MG63 (cell line): ENCODE data around the gene FAM180A. TPM values are rescaled to one million over a fixed set of nuclear protein-coding genes. Genes with fewer than 3 reads are reported as not detected.
A peak's percentile ranks its signal among the peaks of the same experiment; 100 is the strongest.
"Not testable (repeated sequence)": the region's sequence is repeated elsewhere in the genome, so short reads cannot be mapped to it uniquely, and the experiment has no call there.

Experiments used
- DNase-seq: peaks from one replicate; pipeline ENCODE4 v3.0.0-alpha.2; 2020
- H3K27me3 ChIP-seq: fragments of 250-450 bp; sonication (Bioruptor Pico); 2 replicates; pipeline ENCODE4 v1.5.1; 2020; ENCODE audit warnings: mild to moderate bottlenecking, moderate library complexity
- H3K36me3 ChIP-seq: fragments of 250-450 bp; sonication (Bioruptor Pico); 2 replicates; pipeline ENCODE4 v1.5.1; 2020; ENCODE audit warnings: mild to moderate bottlenecking, moderate library complexity
- H3K4me3 ChIP-seq: fragments of 250-450 bp; sonication (Bioruptor Pico); 2 replicates; pipeline ENCODE4 v1.5.1; 2020; ENCODE audit warnings: mild to moderate bottlenecking, moderate library complexity
- H3K9me3 ChIP-seq: fragments of 250-450 bp; sonication (Bioruptor Pico); 2 replicates; pipeline ENCODE4 v1.5.1; 2020; ENCODE audit warnings: mild to moderate bottlenecking, moderate library complexity
- total RNA-seq: library from RNA; depleted of rRNA; stranded (reverse); fragments of >200 nt; shearing (Covaris generic); gene quantifications from 2 replicates; pipeline ENCODE4 v1.2.3, GENCODE V29; 2014; ENCODE audit warnings: low replicate concordance; rRNA removed

The FAM180A gene
- 3.8 and 6.8 TPM in 2 replicates for total RNA-seq

GRCh38 chr7:135748770-135749169 is at the start of gene FAM180A:
Gene FAM180A (minus strand): TSS chr7:135748813. CDS start chr7:135748580, 233 bp downstream.
- peak within 1 kb of the TSS; percentile 26 for H3K4me3 ChIP-seq
- no peaks in the 10 kb centered on the region for H3K36me3 ChIP-seq
- DNase-seq = peak; percentile 89
- H3K9me3 ChIP-seq = no peaks in the 10 kb centered on the region
- H3K27me3 ChIP-seq = no peaks in the 10 kb centered on the region

GRCh38 chr7:135798095-135798494 is 49.5 kb upstream of the FAM180A start:
- DNase-seq = no peak
- Histone ChIP-seq H3K4me3 (no peak overlapping the region), H3K27me3 (no peaks in the 10 kb centered on the region), H3K36me3 (no peaks in the 10 kb centered on the region), H3K9me3 (no peaks in the 10 kb centered on the region)

GRCh38 chr7:135795846-135796570 is 47.4 kb upstream of the FAM180A start:
- Histone ChIP-seq H3K27me3 (no peaks in the 10 kb centered on the region), H3K9me3 (no peaks in the 10 kb centered on the region), H3K36me3 (no peaks in the 10 kb centered on the region), H3K4me3 (no peak overlapping the region)
- no peak for DNase-seq

GRCh38 chr7:135793841-135794240 is 45.2 kb upstream of the FAM180A start:
- no peaks in the 10 kb centered on the region for H3K9me3 ChIP-seq
- H3K27me3 ChIP-seq = no peaks in the 10 kb centered on the region
- no peaks in the 10 kb centered on the region for H3K36me3 ChIP-seq
- H3K4me3 ChIP-seq = no peak overlapping the region
- DNase-seq = no peak

GRCh38 chr7:135792866-135793265 is 44.3 kb upstream of the FAM180A start:
- Histone ChIP-seq H3K4me3 (no peak overlapping the region), H3K9me3 (no peaks in the 10 kb centered on the region), H3K27me3 (no peaks in the 10 kb centered on the region), H3K36me3 (no peaks in the 10 kb centered on the region)
- no peak for DNase-seq

GRCh38 chr7:135792363-135792668 is 43.7 kb upstream of the FAM180A start:
- H3K36me3 ChIP-seq = no peaks in the 10 kb centered on the region
- no peaks in the 10 kb centered on the region for H3K9me3 ChIP-seq
- H3K4me3 ChIP-seq = no peak overlapping the region
- no peaks in the 10 kb centered on the region for H3K27me3 ChIP-seq
- DNase-seq = no peak

GRCh38 chr7:135791543-135792362 is 43.1 kb upstream of the FAM180A start:
- no peak overlapping the region for H3K4me3 ChIP-seq
- no peaks in the 10 kb centered on the region for H3K27me3 ChIP-seq
- H3K9me3 ChIP-seq = no peaks in the 10 kb centered on the region
- no peak for DNase-seq
- H3K36me3 ChIP-seq = no peaks in the 10 kb centered on the region

GRCh38 chr7:135790371-135790977 is 41.9 kb upstream of the FAM180A start:
- Histone ChIP-seq H3K4me3 (no peak overlapping the region), H3K9me3 (no peaks in the 10 kb centered on the region), H3K27me3 (no peaks in the 10 kb centered on the region), H3K36me3 (no peaks in the 10 kb centered on the region)
- no peak for DNase-seq

- Histone ChIP-seq H3K27me3 (no peaks in the 10 kb centered on the region), H3K4me3 (no peak overlapping the region), H3K9me3 (no peaks in the 10 kb centered on the region), H3K36me3 (no peaks in the 10 kb centered on the region)
- no peak for DNase-seq
Measured at GRCh38 chr7:135789956-135790355, 41.3 kb upstream of the FAM180A start.

GRCh38 chr7:135789431-135789830 is 40.8 kb upstream of the FAM180A start:
- Histone ChIP-seq H3K27me3 (no peaks in the 10 kb centered on the region), H3K36me3 (no peaks in the 10 kb centered on the region), H3K9me3 (no peaks in the 10 kb centered on the region), H3K4me3 (no peak overlapping the region)
- DNase-seq = no peak

GRCh38 chr7:135786911-135787310 is 38.3 kb upstream of the FAM180A start:
- no peaks in the 10 kb centered on the region for H3K9me3 ChIP-seq
- H3K27me3 ChIP-seq = no peaks in the 10 kb centered on the region
- no peak overlapping the region for H3K4me3 ChIP-seq
- DNase-seq = no peak
- H3K36me3 ChIP-seq = no peaks in the 10 kb centered on the region

- Histone ChIP-seq H3K27me3 (no peaks in the 10 kb centered on the region), H3K9me3 (no peaks in the 10 kb centered on the region), H3K4me3 (no peak overlapping the region), H3K36me3 (no peaks in the 10 kb centered on the region)
- no peak for DNase-seq
Measured at GRCh38 chr7:135785065-135785464, 36.5 kb upstream of the FAM180A start.

GRCh38 chr7:135784013-135784412 is 35.4 kb upstream of the FAM180A start:
- Histone ChIP-seq H3K27me3 (no peaks in the 10 kb centered on the region), H3K9me3 (no peaks in the 10 kb centered on the region), H3K4me3 (no peak overlapping the region), H3K36me3 (no peaks in the 10 kb centered on the region)
- DNase-seq = no peak

- no peaks in the 10 kb centered on the region for H3K27me3 ChIP-seq
- H3K9me3 ChIP-seq = peaks cover 3% of the 10 kb centered on the region
- H3K36me3 ChIP-seq = no peaks in the 10 kb centered on the region
- DNase-seq = no peak
- no peak overlapping the region for H3K4me3 ChIP-seq
Measured at GRCh38 chr7:135782801-135783200, 34.2 kb upstream of the FAM180A start.

GRCh38 chr7:135782377-135782776 is 33.8 kb upstream of the FAM180A start:
- DNase-seq = no peak
- H3K9me3 ChIP-seq = peaks cover 3% of the 10 kb centered on the region

GRCh38 chr7:135777626-135778398 is 29.2 kb upstream of the FAM180A start:
- Histone ChIP-seq H3K4me3 (no peak overlapping the region), H3K9me3 (peaks cover 5% of the 10 kb centered on the region), H3K36me3 (no peaks in the 10 kb centered on the region), H3K27me3 (no peaks in the 10 kb centered on the region)
- no peak for DNase-seq

More at GRCh38 chr7:135782377-135782776, 33.8 kb upstream of the FAM180A start:
- Histone ChIP-seq H3K27me3 (no peaks in the 10 kb centered on the region), H3K36me3 (no peaks in the 10 kb centered on the region), H3K4me3 (no peak overlapping the region)

GRCh38 chr7:135775915-135776314 is 27.3 kb upstream of the FAM180A start:
- not testable (repeated sequence) for DNase-seq, H3K9me3 ChIP-seq, H3K27me3 ChIP-seq

More at GRCh38 chr7:135775915-135776314, 27.3 kb upstream of the FAM180A start:
- H3K36me3 ChIP-seq, H3K4me3 ChIP-seq: not testable (repeated sequence)
